GM18951 (cell line): ENCODE data around the gene FNIP1.
"Not testable (repeated sequence)": the region's sequence is repeated elsewhere in the genome, so short reads cannot be mapped to it uniquely, and the experiment has no call there.

ENCODE experiments used
- POLR2A ChIP-seq: IDR thresholded peaks from 4 replicates; pipeline ENCODE4 v1.6.1; 2011; ENCODE audit warnings: mild to moderate bottlenecking; ENCODE audit not compliant: insufficient read length, insufficient read depth; ENCODE audit errors: extremely low read depth
- in situ Hi-C: fragments of 300-500 bp; cut with MboI; formaldehyde crosslinking; loops from one replicate; pipeline ENCODE4 v1.12.0; 2022; ENCODE audit warnings: low sequenced_read_pairs, mixed read lengths, inconsistent platforms; ENCODE audit not compliant: unreplicated experiment

Gene FNIP1

GRCh38 chr5:131682175-131682574, 114.6 kb downstream of the FNIP1 start:
- in situ Hi-C loops: no loop called here

GRCh38 chr5:131679911-131680310, 116.9 kb downstream of the FNIP1 start:
- no peak for TF ChIP-seq POLR2A
- in situ Hi-C loops: no loop called here

More at GRCh38 chr5:131682175-131682574, 114.6 kb downstream of the FNIP1 start:
- TF ChIP-seq POLR2A: no peak

- in situ Hi-C loops: not testable (repeated sequence)
Measured at GRCh38 chr5:131678273-131678672, 118.5 kb downstream of the FNIP1 start.

GRCh38 chr5:131677115-131677514, 119.7 kb downstream of the FNIP1 start:
- in situ Hi-C loops: no loop called here
- TF ChIP-seq POLR2A: no peak

- TF ChIP-seq POLR2A: no peak
- in situ Hi-C loops: no loop called here
Measured at GRCh38 chr5:131672776-131673175, 124.0 kb downstream of the FNIP1 start.

- no peak for TF ChIP-seq POLR2A
- in situ Hi-C loops: no loop called here
Measured at GRCh38 chr5:131671994-131672655, 124.7 kb downstream of the FNIP1 start.

GRCh38 chr5:131671409-131671808, 125.4 kb downstream of the FNIP1 start:
- no peak for TF ChIP-seq POLR2A
- in situ Hi-C loops: no loop called here

GRCh38 chr5:131664929-131665328, 131.9 kb downstream of the FNIP1 start:
- no peak for TF ChIP-seq POLR2A
- in situ Hi-C loops: no loop called here

- no peak for TF ChIP-seq POLR2A
- in situ Hi-C loops: no loop called here
Measured at GRCh38 chr5:131661933-131662332, 134.9 kb downstream of the FNIP1 start.

GRCh38 chr5:131659841-131660240, 137.0 kb downstream of the FNIP1 start:
- in situ Hi-C loops: no loop called here
- no peak for TF ChIP-seq POLR2A

GRCh38 chr5:131659290-131659689, 137.5 kb downstream of the FNIP1 start:
- in situ Hi-C loops: no loop called here
- TF ChIP-seq POLR2A: no peak

GRCh38 chr5:131654776-131655175, 142.0 kb downstream of the FNIP1 start:
- in situ Hi-C loops: no loop called here
- TF ChIP-seq POLR2A: no peak

- no peak for TF ChIP-seq POLR2A
- in situ Hi-C loops: no loop called here
Measured at GRCh38 chr5:131654309-131654708, 142.5 kb downstream of the FNIP1 start.

GRCh38 chr5:131649161-131649560, 147.7 kb downstream of the FNIP1 start:
- in situ Hi-C loops: no loop called here
- TF ChIP-seq POLR2A: no peak
